ENCODE data around the gene ASB9.
A peak's percentile ranks its signal among the peaks of the same experiment; 100 is the strongest.

Gene ASB9

GRCh38 chrX:15271757-15272156 is 1.9 kb upstream of the ASB9 start:
- no peak for TF ChIP-seq CTCF (IDR thresholded peaks at IDR 0.05)

GRCh38 chrX:15269120-15269519 is 763 bp downstream of the ASB9 start:
- no peak for TF ChIP-seq CTCF (IDR thresholded peaks at IDR 0.05)

DNA sequence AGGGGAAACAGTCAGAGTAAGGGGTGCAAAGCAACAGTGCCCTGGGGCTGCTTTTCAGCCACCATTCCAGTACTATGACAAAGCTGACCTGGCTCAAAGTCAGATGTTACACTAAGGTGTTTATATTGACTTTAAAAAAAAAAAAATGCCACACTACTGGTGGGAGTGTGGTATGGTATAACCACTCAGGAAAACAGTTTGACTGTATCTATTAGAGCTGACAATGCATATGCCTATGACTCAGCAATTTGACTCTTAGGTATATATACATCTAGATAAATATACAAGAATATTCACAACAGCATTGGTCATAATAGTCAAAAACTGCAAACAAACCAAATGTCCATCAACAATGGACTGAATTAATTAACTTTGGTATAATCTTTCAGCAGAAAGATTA is 15.0 kb downstream of the ASB9 start:
- no peak for TF ChIP-seq CTCF (IDR thresholded peaks at IDR 0.05)

DNA sequence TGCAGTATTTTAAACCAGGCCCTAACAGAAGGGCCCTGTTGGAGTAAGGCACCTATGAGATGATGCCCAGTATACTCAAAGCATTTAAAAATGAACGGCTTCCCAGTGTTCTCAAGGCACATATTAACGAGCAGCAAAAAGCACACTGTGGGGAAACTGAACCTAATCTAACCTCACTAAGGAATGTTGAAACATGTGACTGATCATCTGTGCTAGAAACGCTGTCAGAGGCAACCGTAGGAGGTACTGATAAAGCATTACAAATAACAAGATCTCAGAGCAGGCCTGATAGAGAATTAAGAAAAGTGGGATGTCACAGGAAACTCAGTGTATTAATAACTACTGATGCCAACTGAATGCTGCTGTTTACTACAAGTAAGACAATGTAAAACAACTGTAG is 24.0 kb downstream of the ASB9 start:
- no peak for TF ChIP-seq CTCF (IDR thresholded peaks at IDR 0.05)

DNA sequence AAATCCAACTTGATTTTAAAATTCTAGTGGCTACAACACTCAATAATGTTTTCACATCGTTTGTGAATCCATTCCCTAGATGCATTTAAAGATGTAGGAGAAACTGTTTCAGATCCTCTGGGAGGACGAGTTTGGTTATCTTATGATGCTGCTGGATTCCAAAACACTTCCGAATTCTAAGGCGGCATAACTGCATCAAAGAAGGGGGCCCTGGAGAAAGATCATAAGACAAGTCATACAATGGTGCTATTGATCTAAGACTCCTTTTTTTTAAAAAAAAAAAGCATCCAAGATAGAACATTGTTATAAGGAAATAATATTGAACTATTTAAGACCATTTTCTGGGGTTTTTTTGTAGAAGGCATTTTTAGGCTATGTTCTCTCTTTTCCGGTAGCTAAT is 25.5 kb downstream of the ASB9 start:
- no peak for TF ChIP-seq CTCF (IDR thresholded peaks at IDR 0.05)

GRCh38 chrX:15242899-15243555 is 26.9 kb downstream of the ASB9 start:
- TF ChIP-seq CTCF (IDR thresholded peaks at IDR 0.05): peak; percentile 58

- no peak for TF ChIP-seq CTCF (IDR thresholded peaks at IDR 0.05)
These were observed 28.6 kb downstream of the ASB9 start for GRCh38 chrX:15241301-15241700.

- no peak for TF ChIP-seq CTCF (IDR thresholded peaks at IDR 0.05)
These were observed 29.5 kb downstream of the ASB9 start for GRCh38 chrX:15240414-15240813.

Measured in LNCAP (cell line).